OCI-LY1 (cell line): ENCODE data around the gene SLC22A1.

ENCODE experiments used
- H2AFZ ChIP-seq: fragments of 200-600 bp; sonication (generic), shearing (Covaris generic); 2 replicates; pipeline ENCODE4 v1.6.0; 2014; ENCODE audit warnings: antibody characterized with exemption, mild to moderate bottlenecking, low read length
- H3F3A ChIP-seq: fragments of 200-600 bp; sonication (generic), shearing (Covaris generic); 2 replicates; pipeline ENCODE4 v1.6.0; 2014; ENCODE audit warnings: mild to moderate bottlenecking, antibody characterized with exemption, low read length, moderate library complexity; ENCODE audit not compliant: insufficient read depth
- H3K27ac ChIP-seq: fragments of 200-600 bp; sonication (generic); 2 replicates; pipeline ENCODE4 v1.5.1; 2014; ENCODE audit warnings: low read length, mixed run types, mild to moderate bottlenecking, low read depth; ENCODE audit not compliant: poor library complexity, severe bottlenecking
- H3K27me3 ChIP-seq: fragments of 200-600 bp; sonication (generic); 2 replicates; pipeline ENCODE4 v1.6.0; 2014; ENCODE audit warnings: antibody characterized with exemption, mild to moderate bottlenecking, low read length, moderate library complexity; ENCODE audit not compliant: insufficient read depth
- H3K36me3 ChIP-seq: fragments of 200-600 bp; sonication (generic); 2 replicates; pipeline ENCODE4 v1.6.1; 2014; ENCODE audit warnings: mild to moderate bottlenecking, antibody characterized with exemption, low read length, moderate library complexity, mixed read lengths; ENCODE audit not compliant: insufficient read depth
- H3K4me1 ChIP-seq: fragments of 200-600 bp; sonication (generic); 2 replicates; pipeline ENCODE4 v1.5.1; 2014; ENCODE audit warnings: mild to moderate bottlenecking, low read length, moderate library complexity; ENCODE audit not compliant: insufficient read depth, severe bottlenecking
- H3K4me2 ChIP-seq: fragments of 200-600 bp; sonication (generic), shearing (Covaris generic); 2 replicates; pipeline ENCODE4 v1.6.1; 2014; ENCODE audit warnings: low read length
- H3K4me3 ChIP-seq: fragments of 200-600 bp; sonication (generic); 2 replicates; pipeline ENCODE4 v1.5.1; 2014; ENCODE audit warnings: low read length, low read depth, mild to moderate bottlenecking, mixed read lengths; ENCODE audit not compliant: poor library complexity, severe bottlenecking
- H3K79me2 ChIP-seq: fragments of 200-600 bp; shearing (Covaris generic); 2 replicates; pipeline ENCODE4 v1.6.1; 2016; ENCODE audit warnings: mixed run types, low read length, mixed read lengths; ENCODE audit not compliant: insufficient read depth
- H3K9ac ChIP-seq: fragments of 200-600 bp; sonication (generic), shearing (Covaris generic); 2 replicates; pipeline ENCODE4 v1.6.1; 2014; ENCODE audit warnings: mild to moderate bottlenecking, low read length, mixed read lengths
- H3K9me2 ChIP-seq: fragments of 200-600 bp; sonication (generic), shearing (Covaris generic); 2 replicates; pipeline ENCODE4 v1.6.1; 2014; ENCODE audit warnings: low read depth, mild to moderate bottlenecking, low read length, mixed read lengths
- H3K9me3 ChIP-seq: fragments of 200-600 bp; shearing (Covaris generic); 2 replicates; pipeline ENCODE4 v1.6.1; 2014; ENCODE audit warnings: low read length, mixed read lengths
- H4K20me1 ChIP-seq: fragments of 200-600 bp; sonication (generic), shearing (Covaris generic); 2 replicates; pipeline ENCODE4 v1.6.0; 2016; ENCODE audit warnings: mild to moderate bottlenecking, low read length; ENCODE audit not compliant: insufficient read depth
- CTCF ChIP-seq: fragments of 200-600 bp; sonication (generic), shearing (Covaris generic); IDR thresholded peaks from 2 replicates; pipeline ENCODE4 v1.5.1; 2017; ENCODE audit warnings: mild to moderate bottlenecking, antibody characterized with exemption, low read length, moderate library complexity, mixed read lengths
- EZH2 ChIP-seq: fragments of 200-600 bp; sonication (generic), shearing (Covaris generic); IDR thresholded peaks from 2 replicates; pipeline ENCODE4 v1.8.0; 2017; ENCODE audit warnings: borderline replicate concordance, mixed run types, mild to moderate bottlenecking, antibody characterized with exemption, low read length, moderate library complexity, mixed read lengths

SLC22A1 gene

GRCh38 chr6:160121558-160121957 is at the start of gene SLC22A1:
SLC22A1 (plus strand) TSS chr6:160121815; CDS start chr6:160121936, 121 bp downstream.
- Histone ChIP-seq H3K27ac (no peak within 1 kb of the TSS), H3K9ac (no peak within 1 kb of the TSS), H3K27me3 (no peaks in the 10 kb centered on the region), H3K4me3 (no peak within 1 kb of the TSS), H4K20me1 (no peaks in the 10 kb centered on the region), H3K79me2 (no peaks in the 10 kb centered on the region), H3K9me3 (peaks cover 7% of the 10 kb centered on the region; the same call in 1 of the 2 replicates), H3K36me3 (no peaks in the 10 kb centered on the region), H3K4me1 (no peaks in the 10 kb centered on the region), H3K9me2 (no peaks in the 10 kb centered on the region), H2AFZ (no peak within 1 kb of the TSS), H3F3A (no peaks in the 10 kb centered on the region), H3K4me2 (no peak within 1 kb of the TSS)
- no peak for TF ChIP-seq EZH2
- TF ChIP-seq CTCF: no peak

- no peaks in the 10 kb centered on the region for H4K20me1 ChIP-seq
- H3K9ac ChIP-seq: no peak overlapping the region
- H3K36me3 ChIP-seq: peaks cover 60% of the 10 kb centered on the region
- no peak for TF ChIP-seq CTCF
- TF ChIP-seq EZH2: no peak
- no peak overlapping the region for H3K4me2 ChIP-seq
- no peaks in the 10 kb centered on the region for H3K79me2 ChIP-seq
- H3K27ac ChIP-seq: no peak overlapping the region
- no peaks in the 10 kb centered on the region for H3K9me3 ChIP-seq
- H3K9me2 ChIP-seq: no peaks in the 10 kb centered on the region
- no peak overlapping the region for H2AFZ ChIP-seq
- no peaks in the 10 kb centered on the region for H3F3A ChIP-seq
- peaks cover 11% of the 10 kb centered on the region for H3K4me1 ChIP-seq
- H3K27me3 ChIP-seq: no peaks in the 10 kb centered on the region
- H3K4me3 ChIP-seq: no peak overlapping the region
These were observed 48.3 kb upstream of the SLC22A1 start for GRCh38 chr6:160073272-160073671.

GRCh38 chr6:160076009-160076408 is 45.6 kb upstream of the SLC22A1 start:
- H3K4me2 ChIP-seq: no peak overlapping the region
- no peaks in the 10 kb centered on the region for H4K20me1 ChIP-seq
- no peaks in the 10 kb centered on the region for H3K9me2 ChIP-seq
- H3K4me3 ChIP-seq: no peak overlapping the region
- H3K27me3 ChIP-seq: no peaks in the 10 kb centered on the region
- no peaks in the 10 kb centered on the region for H3F3A ChIP-seq
- H3K27ac ChIP-seq: no peak overlapping the region
- H3K9ac ChIP-seq: no peak overlapping the region
- no peaks in the 10 kb centered on the region for H3K9me3 ChIP-seq
- no peaks in the 10 kb centered on the region for H3K4me1 ChIP-seq
- no peak for TF ChIP-seq CTCF
- TF ChIP-seq EZH2: no peak
- H2AFZ ChIP-seq: no peak overlapping the region
- H3K36me3 ChIP-seq: peaks cover 53% of the 10 kb centered on the region
- no peaks in the 10 kb centered on the region for H3K79me2 ChIP-seq
